Bronchial epithelial cell (primary cell): ENCODE results near the gene NYNRIN. TPM values are rescaled to one million over a fixed set of nuclear protein-coding genes. Genes with fewer than 3 reads are reported as not detected.
"Not testable (repeated sequence)": the region's sequence is repeated elsewhere in the genome, so short reads cannot be mapped to it uniquely, and the experiment has no call there.

Source experiments
- DNase-seq: peaks from one replicate; pipeline ENCODE4 v3.0.0-alpha.2; 2010; ENCODE audit warnings: low read depth
- FAIRE-seq: peaks from 2 replicates; lab custom pipeline; 2011; peaks lifted over from hg19 to GRCh38; lab: Jason Lieb, UNC
- H3K27me3 ChIP-seq: 2 replicates; pipeline ENCODE4 v1.5.1; 2011; ENCODE audit warnings: low read length; ENCODE audit not compliant: control insufficient read depth, insufficient read depth
- H3K36me3 ChIP-seq: 2 replicates; pipeline ENCODE4 v1.5.1; 2011; ENCODE audit warnings: low read length; ENCODE audit not compliant: control insufficient read depth, insufficient read depth
- H3K4me3 ChIP-seq: 2 replicates; pipeline ENCODE4 v1.5.1; 2011; ENCODE audit warnings: mild to moderate bottlenecking, low read depth, low read length, control low read depth
- CTCF ChIP-seq: IDR thresholded peaks from 2 replicates; pipeline ENCODE4 v1.5.1; 2011; ENCODE audit warnings: mild to moderate bottlenecking, moderate library complexity, low read length, control low read depth, inconsistent platforms; ENCODE audit not compliant: insufficient read depth, severe bottlenecking
- total RNA-seq: library from RNA; depleted of rRNA; stranded (reverse); fragments of >200 nt; gene quantifications from 2 replicates; pipeline ENCODE4 v1.2.1, GENCODE V29; 2014

Gene NYNRIN
- total RNA-seq, 1 donor from 2014 or later = 2.6 TPM

- DNase-seq (no peak), FAIRE-seq (no peak)
- H3K4me3 ChIP-seq = peak overlapping the region; percentile 65
These were observed 30.1 kb upstream of the NYNRIN start for GRCh38 chr14:24368562-24369252.

GRCh38 chr14:24369463-24369862, 29.3 kb upstream of the NYNRIN start:
- Histone ChIP-seq H3K27me3 (no peaks in the 10 kb centered on the region), H3K4me3 (no peak overlapping the region), H3K36me3 (peaks cover 5% of the 10 kb centered on the region)
- no peak for DNase-seq
- no peak for FAIRE-seq
- TF ChIP-seq CTCF = no peak

More at GRCh38 chr14:24368562-24369252, 30.1 kb upstream of the NYNRIN start:
- H3K36me3 ChIP-seq = peaks cover 5% of the 10 kb centered on the region
- no peaks in the 10 kb centered on the region for H3K27me3 ChIP-seq
- TF ChIP-seq CTCF = no peak

- Histone ChIP-seq H3K4me3 (no peak overlapping the region), H3K36me3 (peaks cover 5% of the 10 kb centered on the region), H3K27me3 (no peaks in the 10 kb centered on the region)
- TF ChIP-seq CTCF = no peak
- FAIRE-seq (no peak), DNase-seq (no peak)
These were observed 28.7 kb upstream of the NYNRIN start for GRCh38 chr14:24369907-24370687.

DNA sequence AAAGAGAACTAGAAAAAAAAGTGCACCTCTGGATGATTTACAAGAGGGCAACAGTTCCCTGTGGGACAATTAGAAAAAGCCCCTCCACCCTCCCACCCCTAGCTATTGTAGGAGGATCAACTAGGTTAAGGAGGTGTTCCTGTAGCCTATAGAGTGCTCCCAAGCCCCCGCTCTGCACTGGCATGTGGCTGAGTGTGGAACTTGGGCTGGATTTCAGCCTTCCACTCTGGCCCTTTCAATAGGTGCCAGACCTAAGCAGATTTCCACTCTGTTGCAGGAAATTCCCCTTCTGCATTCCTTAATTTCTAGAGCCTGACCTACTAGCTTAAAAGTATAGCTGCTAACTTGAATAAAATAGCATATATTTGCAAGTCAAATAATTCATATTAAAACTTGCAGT, 28.1 kb upstream of the NYNRIN start:
- FAIRE-seq = no peak
- no peak for TF ChIP-seq CTCF
- H3K36me3 ChIP-seq = peaks cover 5% of the 10 kb centered on the region
- H3K27me3 ChIP-seq = no peaks in the 10 kb centered on the region
- H3K4me3 ChIP-seq = no peak overlapping the region
- DNase-seq = no peak

DNA sequence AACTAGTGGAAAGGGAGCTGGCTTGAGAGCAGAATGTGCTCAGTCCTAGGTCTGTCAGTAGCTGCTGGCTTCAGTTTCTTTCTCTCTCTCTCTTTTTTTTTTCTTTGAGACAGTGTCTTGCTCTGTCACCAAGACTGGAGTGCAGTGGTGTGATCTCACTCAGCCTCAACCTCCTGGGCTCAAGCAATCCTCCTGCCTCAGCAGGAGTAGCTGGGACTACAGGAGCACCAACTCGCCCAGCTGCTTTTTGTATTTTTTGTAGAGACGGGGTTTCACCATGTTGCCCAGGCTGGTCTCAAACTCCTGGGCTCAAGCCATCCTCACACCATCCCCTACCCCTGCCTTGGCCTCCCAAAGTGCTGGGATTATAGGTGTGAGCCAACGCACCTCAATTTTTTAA, 27.2 kb upstream of the NYNRIN start:
- not testable (repeated sequence) for H3K36me3 ChIP-seq, H3K27me3 ChIP-seq, H3K4me3 ChIP-seq, DNase-seq, FAIRE-seq

DNA sequence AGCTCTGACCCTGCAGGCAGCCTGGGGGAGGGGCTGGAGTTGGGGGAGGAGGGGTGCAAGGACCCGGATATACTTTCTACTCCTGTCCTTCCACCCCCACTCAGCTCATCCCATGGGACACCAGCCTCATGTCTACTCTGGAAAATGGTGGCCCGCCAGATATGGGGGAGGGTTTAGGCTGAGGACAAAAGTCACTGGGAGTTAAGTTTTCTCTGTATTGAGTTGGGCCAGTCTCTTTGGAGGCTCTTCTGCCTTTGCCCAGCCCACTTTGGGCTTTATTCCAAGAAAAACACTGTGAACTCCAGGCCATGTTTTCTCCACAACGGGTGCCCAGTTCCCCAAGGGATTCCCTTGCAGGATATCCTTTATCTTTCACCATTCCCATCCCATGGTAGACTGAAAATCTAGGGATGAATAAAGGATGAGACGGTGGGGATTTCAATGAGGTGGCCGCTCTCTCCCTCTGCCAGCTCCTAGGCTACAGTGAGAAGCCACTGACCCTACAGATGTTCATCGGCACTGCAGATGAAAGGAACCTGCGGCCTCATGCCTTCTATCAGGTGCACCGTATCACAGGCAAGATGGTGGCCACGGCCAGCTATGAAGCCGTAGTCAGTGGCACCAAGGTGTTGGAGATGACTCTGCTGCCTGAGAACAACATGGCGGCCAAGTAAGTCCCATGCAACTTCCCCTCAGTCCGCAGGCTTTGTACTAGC, 25.9 kb upstream of the NYNRIN start:
- TF ChIP-seq CTCF = no peak
- DNase-seq = no peak
- Histone ChIP-seq H3K27me3 (no peaks in the 10 kb centered on the region), H3K36me3 (peaks cover 5% of the 10 kb centered on the region), H3K4me3 (no peak overlapping the region)
- no peak for FAIRE-seq
